ENCODE measurements around the gene C2orf42.

Gene C2orf42

DNA sequence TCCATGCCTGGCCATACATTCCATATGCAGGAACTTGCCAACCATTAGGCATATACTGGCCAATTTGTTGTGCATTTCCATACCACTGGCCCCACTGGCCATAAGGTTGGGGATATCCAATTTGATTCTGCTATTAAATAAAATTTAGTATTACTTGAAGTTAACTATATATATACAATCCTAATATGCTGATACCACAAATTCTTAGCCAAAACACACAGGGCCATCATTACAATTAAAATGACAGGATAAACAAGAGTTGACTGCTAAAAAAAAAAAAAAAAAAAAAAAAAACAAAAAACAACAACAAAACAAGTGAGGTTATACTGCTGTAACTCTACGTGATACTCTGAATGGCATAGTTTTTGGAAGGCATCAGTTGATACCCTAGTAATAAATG, 23.5 kb upstream of the C2orf42 start:
- no peak overlapping the region for H3K27ac ChIP-seq
- no peak for TF ChIP-seq CTCF (IDR thresholded peaks at IDR 0.05; ENCODE audit: low read depth, low read length)
- no peak for DNase-seq
- no peak overlapping the region for H3K4me3 ChIP-seq (ENCODE audit: low read depth, low read length)
- no peaks in the 10 kb centered on the region for H3K27me3 ChIP-seq (ENCODE audit: insufficient read depth, low read depth, severe bottlenecking)
- no peaks in the 10 kb centered on the region for H3K9me3 ChIP-seq (ENCODE audit: severe bottlenecking)
- peaks cover 79% of the 10 kb centered on the region for H3K36me3 ChIP-seq

DNA sequence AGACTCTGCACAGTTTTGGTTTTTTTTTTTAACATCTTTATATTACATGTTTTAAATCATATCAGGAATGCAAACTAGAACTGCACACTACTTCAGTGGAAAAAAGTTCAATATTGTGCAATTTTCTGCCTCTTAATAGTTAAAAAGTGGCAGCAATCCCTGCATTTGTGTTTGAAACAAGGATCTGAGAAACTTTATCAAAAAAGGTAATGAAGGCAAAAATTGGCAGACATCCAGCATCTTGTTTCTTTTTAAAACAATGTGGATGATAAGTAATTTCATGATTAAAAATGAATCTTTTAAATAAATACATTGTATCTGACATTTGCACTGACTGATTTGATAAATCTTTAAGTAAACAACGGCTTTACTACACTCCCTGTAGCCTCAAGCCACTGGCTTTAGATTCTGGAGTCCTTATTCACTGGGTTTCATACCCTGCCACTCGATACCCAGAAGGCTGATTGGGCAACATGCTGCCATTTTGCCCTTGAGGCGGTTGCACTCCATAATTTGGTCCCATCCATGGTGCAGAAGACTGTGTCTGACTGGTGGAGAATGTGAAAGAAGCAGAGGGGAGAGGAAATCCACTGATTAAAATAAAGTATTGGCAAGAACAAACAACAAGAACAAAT, 21.6 kb upstream of the C2orf42 start:
- TF ChIP-seq CTCF (IDR thresholded peaks at IDR 0.05; ENCODE audit: low read depth, low read length), result no peak
- no peak overlapping the region for H3K27ac ChIP-seq

GRCh38 chr2:70211595-70211994, 20.8 kb upstream of the C2orf42 start:
- Histone ChIP-seq H3K4me3 (ENCODE audit: low read depth, low read length) (no peak overlapping the region), H3K36me3 (peaks cover 54% of the 10 kb centered on the region), H3K27ac (no peak overlapping the region), H3K9me3 (ENCODE audit: severe bottlenecking) (no peaks in the 10 kb centered on the region), H3K27me3 (ENCODE audit: insufficient read depth, low read depth, severe bottlenecking) (no peaks in the 10 kb centered on the region)
- DNase-seq, result no peak
- no peak for TF ChIP-seq CTCF (IDR thresholded peaks at IDR 0.05; ENCODE audit: low read depth, low read length)

More for the DNA sequence above, 21.6 kb upstream of the C2orf42 start:
- no peaks in the 10 kb centered on the region for H3K27me3 ChIP-seq (ENCODE audit: insufficient read depth, low read depth, severe bottlenecking)
- no peak overlapping the region for H3K4me3 ChIP-seq (ENCODE audit: low read depth, low read length)
- no peaks in the 10 kb centered on the region for H3K9me3 ChIP-seq (ENCODE audit: severe bottlenecking)
- no peak for DNase-seq
- peaks cover 61% of the 10 kb centered on the region for H3K36me3 ChIP-seq

DNA sequence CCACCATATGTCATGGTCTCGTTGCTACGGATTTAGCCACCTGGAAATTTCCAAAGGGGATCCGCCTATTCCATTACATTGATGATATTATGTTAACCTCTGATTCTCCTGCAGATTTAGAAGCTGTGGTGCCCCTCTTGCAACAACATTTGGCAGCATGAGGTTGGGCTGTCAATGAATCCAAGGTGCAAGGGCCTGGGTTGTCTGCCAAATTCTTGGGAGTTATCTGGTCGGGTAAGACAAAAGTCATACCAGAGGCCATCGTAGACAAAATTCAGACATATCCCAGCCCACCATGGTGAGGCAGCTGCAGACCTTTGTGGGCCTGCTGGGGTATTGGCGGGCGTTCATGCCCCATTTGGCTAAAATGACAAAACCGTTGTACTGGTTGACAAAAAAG, 13.6 kb upstream of the C2orf42 start:
- no peak for DNase-seq
- TF ChIP-seq CTCF (IDR thresholded peaks at IDR 0.05; ENCODE audit: low read depth, low read length), result no peak
- no peak overlapping the region for H3K4me3 ChIP-seq (ENCODE audit: low read depth, low read length)
- H3K9me3 ChIP-seq (ENCODE audit: severe bottlenecking), result peaks cover 2% of the 10 kb centered on the region
- H3K27me3 ChIP-seq (ENCODE audit: insufficient read depth, low read depth, severe bottlenecking), result no peaks in the 10 kb centered on the region
- H3K36me3 ChIP-seq, result peaks cover 2% of the 10 kb centered on the region; the same call in 1 of the 2 replicates
- H3K27ac ChIP-seq, result no peak overlapping the region

GRCh38 chr2:70203086-70203485, 12.3 kb upstream of the C2orf42 start:
- Histone ChIP-seq H3K27me3 (ENCODE audit: insufficient read depth, low read depth, severe bottlenecking) (no peaks in the 10 kb centered on the region), H3K36me3 (no peaks in the 10 kb centered on the region; the same call in 1 of the 2 replicates), H3K27ac (no peak overlapping the region), H3K9me3 (ENCODE audit: severe bottlenecking) (peaks cover 2% of the 10 kb centered on the region), H3K4me3 (ENCODE audit: low read depth, low read length) (no peak overlapping the region)
- 0 out of 2 replicates have a peak, but pooled peaks have one; percentile 6 for TF ChIP-seq CTCF (IDR thresholded peaks at IDR 0.05; ENCODE audit: low read depth, low read length)
- no peak for DNase-seq
